Superior temporal gyrus (tissue), 1 donor: Measurements from ENCODE around the gene RSPO1.
"Not testable (repeated sequence)": the region's sequence is repeated elsewhere in the genome, so short reads cannot be mapped to it uniquely, and the experiment has no call there.

ENCODE experiments used
- DNase-seq: peaks from one replicate; pipeline ENCODE4 v3.0.0-alpha.2; 2016; ENCODE audit errors: extremely low spot score

Gene RSPO1

DNA sequence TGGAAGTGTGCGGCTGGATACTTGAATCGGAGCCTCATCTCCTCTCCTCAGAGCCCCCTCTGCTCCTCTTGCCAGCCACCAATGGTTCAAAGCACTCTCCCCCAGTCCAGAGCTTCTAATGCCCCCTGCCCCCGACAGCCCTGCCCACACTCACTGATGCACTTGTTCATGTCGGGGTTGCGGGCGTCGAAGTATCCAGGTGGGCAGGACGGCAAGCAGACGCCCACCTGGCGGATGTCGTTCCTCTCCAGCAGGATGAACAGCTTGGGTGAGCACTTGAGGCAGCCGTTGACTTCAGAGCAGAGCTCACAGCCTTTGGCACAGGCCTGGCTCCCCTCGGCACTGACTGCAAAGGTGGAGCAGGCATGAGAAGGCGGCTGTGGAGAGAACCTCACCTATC is 18.4 kb downstream of the RSPO1 start:
- DNase-seq, result no peak

DNA sequence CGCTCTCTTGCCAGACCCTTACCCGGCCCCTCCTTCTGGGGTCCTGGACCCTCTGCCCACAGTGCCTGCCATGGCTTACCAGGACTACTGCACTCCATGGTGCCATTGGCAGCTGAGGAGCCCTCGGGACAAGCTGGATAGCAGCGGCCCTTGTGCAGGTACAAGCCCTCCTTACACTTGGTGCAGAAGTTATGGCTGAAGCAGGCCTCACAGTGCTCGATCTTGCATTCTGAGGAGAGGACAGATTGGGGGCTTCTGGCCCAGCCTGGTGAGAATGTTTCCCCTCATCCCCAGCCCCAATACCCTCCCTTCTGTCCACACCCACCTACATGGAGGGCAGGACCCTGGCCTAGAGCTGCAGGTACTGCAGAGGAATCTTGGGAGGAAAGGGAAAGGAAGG is 20.6 kb downstream of the RSPO1 start:
- DNase-seq, result no peak

DNA sequence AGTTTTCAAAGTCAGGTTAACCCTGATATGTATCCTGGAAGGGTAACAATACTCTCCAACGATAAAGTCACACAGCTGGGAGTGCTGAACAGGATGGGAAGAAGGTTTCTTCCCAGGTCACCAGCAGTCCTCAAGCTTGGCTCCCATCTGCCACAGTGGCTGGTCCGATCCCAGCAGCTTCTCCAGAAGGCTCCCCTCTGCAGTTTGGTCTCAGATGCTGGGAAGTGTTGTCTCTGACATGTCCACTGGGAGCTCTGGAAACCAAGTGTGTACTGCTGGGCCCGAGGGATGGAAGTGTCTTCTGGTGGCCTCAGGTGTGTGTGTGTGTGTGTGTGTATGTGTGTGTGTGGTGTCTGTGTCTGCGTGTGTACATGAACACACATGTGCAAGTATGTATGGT is 22.5 kb downstream of the RSPO1 start:
- DNase-seq, result no peak

DNA sequence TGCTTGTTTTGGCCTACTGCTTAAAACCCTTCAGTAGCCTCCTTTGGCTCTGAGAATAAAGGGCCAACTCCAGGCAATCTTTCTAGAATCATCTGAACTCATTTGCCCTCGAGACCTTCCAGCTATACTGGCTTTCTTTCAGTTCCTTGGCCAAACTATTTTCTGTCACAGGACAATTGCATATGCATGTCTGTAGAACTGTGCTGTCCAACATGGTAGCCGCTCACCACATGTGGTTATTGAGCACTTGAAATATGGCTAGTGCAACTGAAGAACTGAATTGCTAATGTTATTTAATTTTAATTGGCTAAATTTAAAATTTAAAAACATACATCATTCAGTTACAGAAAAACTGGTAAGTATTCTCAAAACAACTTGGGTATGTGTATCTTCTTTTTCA is 24.7 kb downstream of the RSPO1 start:
- no peak for DNase-seq

DNA sequence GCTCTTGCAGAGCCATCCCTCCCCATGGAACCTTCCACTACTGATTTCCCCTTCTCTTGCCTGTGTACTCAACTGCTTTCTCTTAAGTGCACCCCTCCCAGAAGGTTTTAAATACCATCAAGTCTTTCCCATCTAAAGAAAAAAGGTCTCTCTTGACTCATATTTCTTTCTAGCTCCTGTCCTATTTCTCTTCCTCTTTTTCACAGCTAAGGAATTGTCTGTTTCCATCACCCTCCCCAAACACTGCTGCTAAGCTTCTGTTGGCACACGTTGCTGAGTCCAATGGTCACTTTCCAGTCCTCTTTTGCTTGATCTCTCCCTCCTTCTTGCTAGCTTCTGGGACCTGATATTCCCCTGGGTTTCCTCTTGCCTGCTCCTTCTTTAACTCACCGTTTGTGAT is 25.7 kb downstream of the RSPO1 start:
- no peak for DNase-seq

DNA sequence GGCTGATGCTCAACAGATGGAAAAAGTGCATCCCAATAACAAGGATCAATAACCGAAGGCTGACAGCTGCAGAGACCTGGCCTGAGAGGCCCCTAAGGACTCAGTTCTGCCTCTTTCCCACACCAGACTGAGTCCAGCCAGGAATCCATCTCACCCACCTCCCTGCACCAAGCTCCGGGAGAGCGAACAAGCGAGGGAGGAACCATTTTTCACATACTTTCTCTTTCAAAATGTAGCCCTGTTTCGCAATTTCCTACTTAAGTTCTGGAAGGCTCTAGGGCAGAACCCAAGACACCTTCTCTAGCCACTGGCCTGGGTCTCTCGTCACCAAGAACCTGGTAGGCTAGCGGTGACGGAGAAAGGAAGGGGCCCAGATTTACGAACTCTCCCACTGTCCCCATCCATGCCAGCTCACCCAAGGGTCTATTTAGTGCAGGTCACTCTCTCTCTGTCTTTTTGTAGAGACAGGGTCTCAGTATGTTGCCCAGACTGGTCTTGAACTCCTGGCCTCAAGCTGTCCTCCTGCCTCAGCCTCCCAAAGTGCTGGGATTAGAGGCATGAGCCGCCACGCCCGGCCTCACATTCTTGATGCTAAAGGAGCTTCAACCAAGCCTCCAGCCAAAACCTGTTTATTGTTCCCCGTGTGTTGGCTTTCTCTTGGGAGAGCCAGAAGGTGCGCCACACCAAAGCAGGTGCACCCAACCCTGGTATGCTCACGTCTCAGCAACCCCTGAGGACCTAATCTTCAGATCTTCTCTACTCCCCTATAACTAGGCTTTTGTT is 28.0 kb downstream of the RSPO1 start:
- DNase-seq, result no peak

DNA sequence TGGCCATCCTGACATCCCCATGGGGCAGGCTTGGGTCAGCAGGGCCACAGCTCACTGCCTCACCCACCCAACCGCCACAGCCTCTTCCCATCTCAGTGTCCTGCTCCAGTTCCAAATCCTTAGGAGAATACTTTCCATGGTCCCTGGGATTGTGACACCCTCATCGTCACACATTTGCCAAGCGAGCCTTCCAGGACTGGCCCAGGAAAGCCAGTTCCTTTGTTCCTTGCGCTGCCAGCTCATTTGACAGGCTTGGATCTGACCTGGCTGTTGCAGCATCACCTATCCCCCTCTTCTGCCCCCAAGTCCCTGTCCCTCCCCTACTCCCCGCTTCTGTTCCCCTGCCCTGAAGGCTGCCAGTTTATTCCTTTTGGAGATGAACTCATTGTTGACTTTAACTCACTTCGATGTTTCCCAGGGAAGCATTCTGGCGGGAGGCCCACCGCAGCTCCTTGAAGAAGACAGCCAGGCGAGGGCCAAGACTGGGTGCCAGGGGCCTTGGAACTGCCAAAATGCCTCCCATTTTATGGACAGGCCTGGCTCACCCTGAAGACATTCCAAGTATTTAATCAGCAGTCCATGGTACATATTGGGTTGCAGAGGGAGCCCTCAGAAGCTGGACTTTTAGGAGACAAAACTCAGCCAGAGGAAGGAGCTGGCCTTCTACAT is 28.8 kb downstream of the RSPO1 start:
- no peak for DNase-seq

DNA sequence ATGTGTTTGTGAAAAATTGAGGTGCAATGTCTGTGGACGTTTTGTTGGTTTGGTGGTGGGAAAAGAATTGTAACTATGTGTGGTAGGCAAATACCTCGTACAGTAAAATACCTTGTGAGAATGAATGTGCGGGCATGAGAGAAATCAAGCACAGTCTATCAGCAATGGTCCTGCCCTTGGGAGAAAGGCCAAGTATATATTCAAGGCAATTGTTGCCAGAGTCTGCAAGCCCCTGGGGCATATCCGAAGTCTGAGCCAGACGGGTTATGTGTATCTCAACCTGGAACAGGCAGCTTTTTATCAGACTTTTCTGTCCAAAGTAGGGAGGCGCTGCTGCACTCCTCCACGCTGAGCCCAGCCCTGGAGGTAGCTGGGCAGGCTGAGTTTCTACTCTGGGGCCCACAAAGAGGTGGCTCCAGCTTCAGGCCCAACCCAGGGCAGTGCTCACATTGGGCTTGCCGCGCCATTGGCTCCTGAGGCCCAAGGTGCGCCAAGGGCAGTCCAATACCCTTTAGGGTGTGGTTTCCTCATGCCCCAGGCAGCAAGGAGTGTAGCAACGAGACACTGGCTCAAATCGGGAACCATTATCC is 29.5 kb downstream of the RSPO1 start:
- DNase-seq, result no peak

DNA sequence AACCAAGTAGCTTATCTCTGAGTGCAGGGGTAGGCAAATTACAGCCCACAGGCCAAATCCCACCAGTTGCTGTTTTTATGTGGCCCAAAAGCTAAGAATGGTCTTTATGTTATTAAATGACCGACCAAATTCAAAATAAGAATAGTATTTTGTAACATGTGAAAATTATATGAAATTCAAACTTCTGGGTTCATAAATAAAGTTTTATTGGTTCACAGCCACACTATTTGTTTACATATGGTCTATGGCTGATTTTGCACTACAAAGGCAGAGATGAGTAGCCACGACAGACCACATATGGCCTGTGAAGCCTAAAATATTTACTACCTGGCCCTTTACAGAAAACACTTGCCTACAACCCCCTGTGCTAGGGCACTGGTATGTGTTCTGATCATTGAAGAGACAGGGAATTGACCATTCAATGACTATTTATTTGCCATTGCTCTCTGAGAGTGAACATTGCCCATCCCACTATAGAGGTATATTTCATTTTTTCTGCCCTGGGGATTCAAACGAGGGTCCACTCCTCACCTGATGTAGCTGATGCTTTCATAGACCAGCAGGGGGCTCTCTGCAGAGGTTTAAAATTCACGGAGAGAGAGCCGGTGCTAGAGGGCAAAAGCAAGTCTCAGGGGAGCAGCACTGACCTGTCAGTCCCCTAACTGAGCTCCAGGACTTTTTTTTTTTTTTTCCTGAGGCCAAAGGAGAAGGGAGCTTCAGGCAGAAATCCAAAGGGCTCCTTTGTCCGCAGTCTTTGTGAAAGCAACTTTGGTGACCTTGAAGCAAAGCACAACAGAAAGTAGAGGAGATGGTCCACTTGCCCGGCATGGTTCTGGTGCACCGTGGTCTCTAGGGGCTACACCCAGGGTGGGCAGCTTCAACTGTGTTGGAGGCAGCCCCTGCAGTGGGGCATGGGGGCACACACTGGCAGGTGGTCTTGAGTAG is 31.7 kb downstream of the RSPO1 start:
- peak; percentile 59 for DNase-seq

DNA sequence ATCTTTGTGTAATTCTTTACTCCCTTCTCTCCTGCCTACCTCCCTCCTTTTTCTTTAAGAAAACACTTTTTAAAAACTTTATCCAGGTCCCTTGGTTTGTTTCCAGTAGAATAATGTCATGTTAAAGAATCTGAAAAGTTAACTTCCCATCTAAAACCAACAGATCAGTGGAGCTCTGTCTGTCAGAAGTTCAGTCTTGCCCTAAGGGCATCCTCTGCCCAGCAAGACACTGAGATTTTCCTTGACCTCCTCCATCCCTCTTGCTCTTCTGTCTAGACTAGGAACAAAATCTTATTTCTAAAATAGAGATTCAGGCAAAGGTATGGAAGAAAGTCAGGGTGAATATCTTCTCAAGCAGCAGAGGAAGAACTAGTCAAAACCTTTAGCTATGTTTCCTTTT is 33.3 kb downstream of the RSPO1 start:
- DNase-seq, result no peak

DNA sequence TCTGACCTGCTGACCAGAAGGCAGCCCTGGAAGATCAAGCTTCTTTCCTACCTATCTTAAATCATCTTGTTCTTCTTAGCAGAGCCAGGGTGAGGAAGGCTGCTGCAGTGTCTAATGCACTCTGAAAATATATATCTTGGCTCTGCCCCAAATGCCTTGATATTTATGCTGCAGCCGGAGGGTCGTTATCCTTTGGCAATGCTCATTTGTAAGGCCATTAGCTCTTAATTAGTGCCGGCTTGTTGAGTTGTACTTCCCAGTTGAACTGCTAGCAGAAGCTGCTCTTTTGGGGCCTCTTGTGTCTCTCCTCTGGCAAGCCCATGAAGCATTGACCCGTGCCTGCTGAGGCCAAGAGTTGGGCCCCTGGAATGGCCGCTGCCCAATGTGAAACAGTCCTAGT is 34.8 kb downstream of the RSPO1 start:
- DNase-seq, result no peak

DNA sequence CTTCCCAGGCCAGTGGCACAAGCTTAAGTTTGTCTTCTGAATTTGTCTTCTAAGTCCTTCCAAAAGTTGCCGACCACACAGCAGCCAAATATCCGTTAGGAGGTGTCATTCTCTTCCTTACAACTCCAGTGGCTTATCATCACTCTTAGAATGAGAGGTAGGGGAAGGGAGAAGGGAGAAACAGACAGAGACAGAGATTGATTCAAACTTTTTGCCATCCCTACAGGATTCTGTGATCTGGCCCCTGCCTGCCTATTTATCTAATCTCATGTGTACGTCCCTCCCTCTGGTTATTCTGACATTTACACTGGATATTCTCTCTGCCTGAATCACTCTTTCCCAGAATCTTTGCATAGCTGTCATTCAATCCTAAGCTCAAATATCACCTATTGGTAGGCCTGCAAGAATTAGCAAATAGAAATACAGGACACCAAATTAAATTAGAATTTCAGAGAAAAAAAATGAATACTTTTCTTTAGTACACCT is 38.5 kb downstream of the RSPO1 start:
- no peak for DNase-seq

DNA sequence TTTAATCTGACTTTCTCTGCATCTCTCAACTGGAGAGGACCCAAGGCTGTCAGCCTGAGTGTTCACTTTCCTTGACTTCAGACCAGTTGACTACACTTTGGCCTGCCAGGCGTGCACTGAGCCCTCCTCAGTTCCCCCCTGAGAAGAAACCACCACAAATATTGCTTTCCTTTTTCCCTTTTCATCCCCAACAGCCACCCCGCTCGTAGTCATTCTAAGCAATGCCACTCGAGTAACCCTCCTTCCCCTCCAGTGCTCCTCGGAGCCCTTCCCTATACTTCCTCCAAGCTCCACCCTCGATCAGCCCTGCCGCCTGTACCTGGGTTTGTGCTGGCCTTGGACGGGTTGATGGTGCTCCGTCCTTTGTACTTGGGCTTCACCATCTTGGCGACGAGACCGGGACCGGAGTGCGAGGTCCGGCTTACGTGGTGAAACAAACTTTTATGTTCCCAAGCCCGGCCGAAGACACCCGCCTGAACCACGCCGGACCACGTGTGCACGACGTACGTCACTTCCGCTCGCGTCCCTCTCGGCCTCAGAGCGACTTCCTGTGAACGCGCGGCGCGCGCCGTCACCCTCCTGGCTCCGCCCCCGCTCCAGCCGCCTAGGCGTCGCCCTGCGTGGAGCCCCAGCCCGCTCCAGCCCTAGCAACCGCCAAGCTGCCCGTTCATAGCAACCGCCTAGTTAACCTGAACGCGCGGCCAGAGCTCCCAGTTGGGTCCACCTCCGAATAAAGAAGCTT is 39.1 kb downstream of the RSPO1 start, which contains the start of gene GNL2:
TSS of gene GNL2 (minus strand) at position 498 of the 742 bp plus-strand sequence. CDS start at position 383, 115 bp downstream.
- DNase-seq, result peak; percentile 97

DNA sequence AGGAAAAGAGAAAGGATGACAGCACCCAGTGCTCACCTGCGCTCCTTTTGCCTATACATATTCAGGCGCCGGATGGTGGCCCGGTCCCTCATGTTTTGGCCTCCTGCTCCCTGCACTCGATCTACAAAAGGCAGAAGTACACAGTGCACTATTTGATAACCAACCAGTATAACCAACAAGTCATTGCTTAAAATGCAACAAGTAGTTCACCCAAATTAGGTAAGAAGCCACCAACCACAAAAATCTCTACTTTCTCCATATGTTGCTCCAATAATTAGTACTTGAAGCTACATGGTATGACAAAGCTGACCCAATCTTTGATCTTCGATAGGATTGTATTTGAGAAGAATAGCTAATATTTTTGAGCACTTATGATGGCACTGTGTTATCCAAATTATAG is 41.0 kb downstream of the RSPO1 start:
- no peak for DNase-seq

DNA sequence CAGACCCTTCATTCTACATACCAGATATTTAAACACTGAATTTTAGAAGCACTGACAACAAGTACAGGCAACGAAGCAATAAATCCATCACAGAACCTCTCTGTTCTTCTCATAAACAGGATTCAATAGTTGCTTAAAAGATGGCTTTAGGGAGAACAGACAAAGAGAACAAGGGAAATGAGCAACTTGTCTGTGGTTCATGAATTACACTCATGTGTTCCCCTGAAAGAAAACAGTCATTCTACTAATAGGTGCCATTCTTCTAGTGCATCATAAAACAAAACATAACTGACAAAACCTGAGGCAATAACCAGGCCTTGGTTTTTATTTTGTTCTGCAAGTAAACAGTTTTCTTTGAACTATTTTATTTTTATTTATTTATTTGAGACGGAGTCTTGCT is 45.8 kb downstream of the RSPO1 start:
- no peak for DNase-seq

DNA sequence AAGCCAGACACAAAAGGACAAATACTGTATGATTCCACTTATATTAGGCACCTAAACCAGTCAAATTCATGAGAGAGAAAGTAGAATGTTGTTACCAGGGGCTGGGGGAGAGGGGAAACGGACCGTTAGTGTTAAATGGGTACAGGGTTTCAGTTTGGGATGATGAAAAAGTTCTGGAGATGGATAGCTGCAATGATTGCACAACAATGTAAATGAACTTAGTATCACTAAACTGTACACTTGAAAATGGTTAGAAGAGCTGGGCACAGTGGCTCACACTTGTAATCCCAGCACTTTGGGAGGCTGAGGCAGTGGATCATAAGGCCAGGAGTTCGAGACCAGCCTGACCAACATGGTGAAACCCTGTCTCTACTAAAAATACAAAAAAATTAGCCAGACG is 50.1 kb downstream of the RSPO1 start:
- not testable (repeated sequence) for DNase-seq

DNA sequence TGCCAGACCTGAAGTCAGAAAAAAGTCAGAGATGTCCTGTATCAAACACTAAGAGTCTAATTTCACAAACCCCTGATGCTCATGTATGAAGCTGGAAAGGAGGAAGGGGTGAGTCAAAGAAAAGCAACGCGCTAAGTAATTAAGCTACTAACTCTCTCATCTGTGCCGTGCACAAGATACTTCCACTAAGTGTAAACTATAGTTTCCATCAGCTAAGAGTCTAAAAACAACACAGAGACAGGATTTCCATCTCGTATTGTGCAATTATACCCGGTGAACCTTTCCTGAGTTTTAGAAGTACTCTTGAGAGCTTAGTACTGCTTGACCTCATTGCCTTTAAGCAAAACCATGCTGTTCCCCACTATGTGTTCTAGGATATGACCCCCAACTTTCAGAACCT is 59.0 kb downstream of the RSPO1 start:
- DNase-seq, result no peak

DNA sequence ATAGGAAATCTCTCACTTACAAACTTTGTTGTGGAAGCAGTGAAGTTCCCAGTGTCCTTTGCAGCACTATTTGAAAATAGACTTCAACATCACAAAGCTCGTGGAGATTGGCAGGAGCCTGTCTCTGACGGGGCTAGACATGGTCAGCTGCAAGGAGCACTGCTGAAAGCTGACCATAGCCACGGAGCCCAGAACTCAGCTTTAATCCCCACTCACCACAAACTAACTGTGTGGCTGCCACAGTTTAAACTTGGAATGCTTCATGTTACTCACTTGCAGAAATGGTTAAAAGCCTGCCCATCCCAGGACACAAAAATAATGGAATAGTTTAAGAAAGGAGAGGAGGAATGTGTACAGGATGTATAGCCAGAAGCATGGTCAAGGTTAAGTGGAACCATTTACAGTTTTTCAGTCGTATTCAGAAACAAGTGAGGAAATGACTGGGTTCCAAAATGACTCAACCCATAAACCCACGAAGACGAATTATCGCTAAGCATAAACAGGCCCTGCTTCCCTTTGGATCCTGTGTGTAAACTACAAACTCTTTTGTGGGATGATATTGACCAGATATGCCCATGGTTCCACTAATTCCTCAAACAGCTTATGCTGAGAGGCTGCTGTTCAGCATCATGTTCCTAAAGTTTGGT is 59.7 kb downstream of the RSPO1 start:
- no peak for DNase-seq

DNA sequence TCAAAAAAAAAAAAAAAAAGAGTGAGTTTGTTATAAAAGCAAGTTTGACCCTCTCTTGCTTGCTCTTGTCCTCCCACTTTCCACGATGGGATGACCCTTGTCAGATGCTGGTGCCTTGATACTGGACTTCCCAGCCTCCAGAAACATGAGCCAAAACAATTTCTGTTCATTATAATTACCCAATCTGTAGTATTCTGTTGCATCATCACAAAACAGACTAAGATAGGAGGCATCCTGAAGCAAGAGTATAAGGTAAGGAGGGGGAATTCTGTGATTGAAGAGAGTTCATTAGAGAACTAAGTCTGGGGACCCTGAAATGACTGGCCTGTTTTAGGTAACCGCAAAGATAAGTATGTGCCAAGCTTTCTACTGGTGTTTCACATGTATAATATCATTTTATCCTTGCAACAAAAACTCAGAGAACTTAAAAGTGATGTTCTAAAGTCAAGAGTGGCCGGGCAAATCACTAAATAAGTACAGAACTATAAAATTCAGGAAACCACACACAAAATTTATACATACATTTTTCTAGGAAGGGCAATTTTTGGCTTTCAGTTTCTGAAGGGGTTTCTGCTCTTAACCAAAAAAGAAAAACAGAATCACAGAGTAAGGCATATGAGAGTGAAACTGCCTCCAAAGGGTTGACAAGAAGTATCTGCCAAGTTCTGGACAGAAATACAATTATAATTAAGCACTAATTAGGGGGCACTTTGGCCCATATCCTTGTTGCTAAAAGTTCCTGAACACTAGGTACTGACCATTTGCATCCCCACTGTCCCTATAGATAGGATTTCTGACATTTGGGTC is 64.0 kb downstream of the RSPO1 start:
- DNase-seq, result no peak

DNA sequence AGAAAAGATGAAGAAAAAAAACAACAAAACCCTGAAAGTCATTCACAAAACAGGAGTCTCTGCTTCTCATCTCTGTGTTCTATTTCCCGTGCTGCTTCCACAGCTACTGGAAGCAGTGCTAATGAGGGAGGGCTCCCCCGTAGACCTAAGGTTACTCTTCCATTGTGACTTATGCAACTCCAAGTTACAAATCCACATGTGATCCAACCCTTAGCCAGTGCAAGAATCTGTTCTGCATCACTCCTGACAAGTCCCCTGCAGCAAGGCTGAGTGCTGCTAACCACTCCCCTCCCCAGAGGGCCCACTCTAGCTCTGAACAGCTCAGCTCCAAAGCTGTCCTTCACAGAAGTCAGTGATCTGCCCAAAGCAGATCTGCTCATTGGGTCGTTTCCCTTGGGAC is 67.7 kb downstream of the RSPO1 start:
- DNase-seq, result no peak
